Natural killer cell (primary cell): ENCODE results near the gene TFF3. TPM values are rescaled to one million over a fixed set of nuclear protein-coding genes. Genes with fewer than 3 reads are reported as not detected.

ENCODE experiments used
- ATAC-seq, 3 donors: fragments of 150-1000 bp in 2 of 3; fragments of 200-7000 bp in 1 of 3; cut with Tn5 transposase; 1 replicate in 1 of 3; 2 replicates in 2 of 3; pipeline ENCODE4 v1.10.0; 2021; ENCODE audit warnings: mild to moderate bottlenecking in 2 of 3, moderate library complexity in 2 of 3
- DNase-seq, 2 donors: peaks; one replicate each; pipeline versions ENCODE4 v3.0.0 to v3.0.0-alpha.2; 2013 to 2021; ENCODE audit warnings: mixed read lengths in 1 of 2
- H3K27ac ChIP-seq: one replicate; pipeline ENCODE4 v1.5.1; 2013; ENCODE audit warnings: mild to moderate bottlenecking, low read length
- H3K27me3 ChIP-seq: one replicate; pipeline ENCODE4 v1.6.1; 2013; ENCODE audit warnings: low read length; ENCODE audit not compliant: control insufficient read depth, insufficient read depth
- H3K36me3 ChIP-seq: one replicate; pipeline ENCODE4 v1.6.1; 2013; ENCODE audit warnings: low read length; ENCODE audit not compliant: control insufficient read depth, insufficient read depth
- H3K4me1 ChIP-seq: one replicate; pipeline ENCODE4 v1.6.1; 2013; ENCODE audit warnings: low read length; ENCODE audit not compliant: control insufficient read depth, insufficient read depth
- H3K4me3 ChIP-seq: one replicate; pipeline ENCODE4 v1.5.1; 2013; ENCODE audit warnings: low read length
- H3K9me3 ChIP-seq: one replicate; pipeline ENCODE4 v1.6.1; 2013; ENCODE audit warnings: low read length; ENCODE audit not compliant: control insufficient read depth, insufficient read depth
- H3K27ac Mint-ChIP-seq, 2 donors: one replicate each; pipeline ENCODE4 v1.8.0; 2022; ENCODE audit warnings: mild to moderate bottlenecking in 2 of 2, mixed read lengths in 2 of 2, moderate library complexity in 1 of 2
- H3K27me3 Mint-ChIP-seq, 2 donors: one replicate each; pipeline ENCODE4 v1.8.0; 2022; ENCODE audit warnings: low read depth in 2 of 2, mixed read lengths in 2 of 2
- H3K36me3 Mint-ChIP-seq: one replicate; pipeline ENCODE4 v1.8.0; 2022; ENCODE audit warnings: mixed read lengths
- H3K4me1 Mint-ChIP-seq, 2 donors: one replicate each; pipeline ENCODE4 v1.8.0; 2022; ENCODE audit warnings: mixed read lengths in 2 of 2
- H3K4me3 Mint-ChIP-seq: one replicate; pipeline ENCODE4 v1.8.0; 2022; ENCODE audit warnings: mild to moderate bottlenecking, moderate library complexity, mixed read lengths
- H3K9me3 Mint-ChIP-seq, 2 donors: one replicate each; pipeline ENCODE4 v1.8.0; 2022; ENCODE audit warnings: mixed read lengths in 2 of 2
- WGBS: methylation state at CpG from one replicate; pipeline ENCODE4 v1.1.7; 2013; ENCODE audit warnings: missing lambda C conversion rate; ENCODE audit not compliant: insufficient coverage; 5-methylcytosine and 5-hydroxymethylcytosine counted together
- intact Hi-C: fragments of 100-400 bp; cut with micrococcal nuclease; formaldehyde crosslinking; loops from one replicate; pipeline ENCODE4 v1.14.2; 2022
- total RNA-seq, 4 donors: library from RNA; stranded (reverse); fragments of 120-200 nt in 1 of 4; gene quantifications; one replicate each; pipeline versions ENCODE4 v1.2.3 to v1.2.4, GENCODE V29; 2013 to 2022
- TF ChIP-seq, protein P1 (sequence below): fragments of 200-600 bp; IDR thresholded peaks from one replicate; pipeline ENCODE4 v1.8.0; 2022; ENCODE audit warnings: antibody characterized with exemption

TFF3 gene
- total RNA-seq, 3 donors from 2014 or later (not counting 1 experiment from before 2014, with no cell fraction given) = not detected

GRCh38 chr21:42286416-42286815 is 28.8 kb downstream of the TFF3 start:
- H3K9me3 ChIP-seq = no peaks in the 10 kb centered on the region
- H3K27ac ChIP-seq = no peak overlapping the region
- peaks cover 39% of the 10 kb centered on the region for H3K36me3 ChIP-seq
- DNase-seq (no peak), ATAC-seq (no peak)
- H3K27me3 ChIP-seq = no peaks in the 10 kb centered on the region
- no peak overlapping the region for H3K27ac Mint-ChIP-seq
- H3K9me3 Mint-ChIP-seq = no peaks in the 10 kb centered on the region
- peaks cover 7 to 9% of the 10 kb centered on the region in 2 donors for H3K4me1 Mint-ChIP-seq
- no peak overlapping the region for H3K4me3 ChIP-seq
- intact Hi-C loops = no loop called here
- H3K4me1 ChIP-seq = no peaks in the 10 kb centered on the region
- 49% methylated on average over 12 of the region's 12 CpGs for WGBS
- H3K36me3 Mint-ChIP-seq = no peaks in the 10 kb centered on the region
- no peaks in the 10 kb centered on the region for H3K27me3 Mint-ChIP-seq
- H3K4me3 Mint-ChIP-seq = no peak overlapping the region
- TF ChIP-seq, protein P1, sequence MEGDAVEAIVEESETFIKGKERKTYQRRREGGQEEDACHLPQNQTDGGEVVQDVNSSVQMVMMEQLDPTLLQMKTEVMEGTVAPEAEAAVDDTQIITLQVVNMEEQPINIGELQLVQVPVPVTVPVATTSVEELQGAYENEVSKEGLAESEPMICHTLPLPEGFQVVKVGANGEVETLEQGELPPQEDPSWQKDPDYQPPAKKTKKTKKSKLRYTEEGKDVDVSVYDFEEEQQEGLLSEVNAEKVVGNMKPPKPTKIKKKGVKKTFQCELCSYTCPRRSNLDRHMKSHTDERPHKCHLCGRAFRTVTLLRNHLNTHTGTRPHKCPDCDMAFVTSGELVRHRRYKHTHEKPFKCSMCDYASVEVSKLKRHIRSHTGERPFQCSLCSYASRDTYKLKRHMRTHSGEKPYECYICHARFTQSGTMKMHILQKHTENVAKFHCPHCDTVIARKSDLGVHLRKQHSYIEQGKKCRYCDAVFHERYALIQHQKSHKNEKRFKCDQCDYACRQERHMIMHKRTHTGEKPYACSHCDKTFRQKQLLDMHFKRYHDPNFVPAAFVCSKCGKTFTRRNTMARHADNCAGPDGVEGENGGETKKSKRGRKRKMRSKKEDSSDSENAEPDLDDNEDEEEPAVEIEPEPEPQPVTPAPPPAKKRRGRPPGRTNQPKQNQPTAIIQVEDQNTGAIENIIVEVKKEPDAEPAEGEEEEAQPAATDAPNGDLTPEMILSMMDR = no peak

DNA sequence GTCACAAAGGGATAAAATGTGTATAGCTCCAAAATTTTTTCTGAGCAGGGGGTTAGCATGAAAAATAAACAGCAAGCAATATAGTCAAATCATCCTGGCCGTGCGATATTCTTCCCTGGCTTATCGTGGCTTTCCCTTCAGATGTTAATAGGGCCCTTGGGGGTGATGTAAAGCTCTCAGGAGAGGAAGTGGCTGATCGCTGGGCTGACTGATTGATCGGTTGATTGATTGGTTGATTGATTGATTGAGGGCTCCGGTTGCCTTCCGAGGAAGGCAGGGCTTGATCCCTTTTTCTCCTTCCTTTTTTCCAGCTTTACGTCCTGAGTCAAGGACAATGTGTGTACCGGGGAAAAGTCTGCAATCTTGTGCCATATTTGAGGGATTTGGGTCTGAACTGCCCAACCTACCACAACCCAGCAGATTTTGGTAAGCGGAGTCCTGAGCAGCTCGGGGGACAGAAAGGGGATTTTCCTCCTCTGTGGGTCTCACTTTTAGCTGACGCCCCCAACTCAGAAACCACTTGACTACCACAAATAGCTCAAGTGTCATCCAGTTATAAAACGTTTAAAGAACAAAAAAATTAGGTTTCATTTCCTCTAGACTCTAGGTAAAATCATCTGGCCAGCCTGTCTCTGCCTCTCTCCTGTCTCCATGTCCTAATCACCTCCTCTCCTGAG is 29.5 kb downstream of the TFF3 start:
- Histone ChIP-seq H3K4me3 (no peak overlapping the region), H3K27ac (no peak overlapping the region), H3K27me3 (no peaks in the 10 kb centered on the region), H3K9me3 (no peaks in the 10 kb centered on the region), H3K4me1 (no peaks in the 10 kb centered on the region), H3K36me3 (peaks cover 39% of the 10 kb centered on the region)
- TF ChIP-seq, protein P1 = no peak
- Mint-ChIP-seq H3K4me3 (no peak overlapping the region), H3K9me3 (no peaks in the 10 kb centered on the region), H3K27ac (no peak overlapping the region), H3K27me3 (no peaks in the 10 kb centered on the region), H3K36me3 (no peaks in the 10 kb centered on the region), H3K4me1 (peaks cover 7 to 9% of the 10 kb centered on the region in 2 donors)
- ATAC-seq (no peak), DNase-seq (no peak)
- WGBS = 59% methylated on average over 12 of the region's 13 CpGs
- intact Hi-C loops = no loop called here

- Mint-ChIP-seq H3K27ac (no peak overlapping the region), H3K9me3 (no peaks in the 10 kb centered on the region), H3K27me3 (no peaks in the 10 kb centered on the region), H3K36me3 (no peaks in the 10 kb centered on the region), H3K4me3 (no peak overlapping the region), H3K4me1 (peaks cover 7 to 9% of the 10 kb centered on the region in 2 donors)
- Histone ChIP-seq H3K27ac (no peak overlapping the region), H3K4me1 (no peaks in the 10 kb centered on the region), H3K36me3 (peaks cover 33% of the 10 kb centered on the region), H3K27me3 (no peaks in the 10 kb centered on the region), H3K9me3 (no peaks in the 10 kb centered on the region), H3K4me3 (no peak overlapping the region)
- WGBS = 94% methylated on average over 12 of the region's 12 CpGs
- DNase-seq (no peak), ATAC-seq (no peak)
- intact Hi-C loops = no loop called here
- TF ChIP-seq, protein P1 = no peak
Measured at GRCh38 chr21:42282715-42283114, 32.5 kb downstream of the TFF3 start.

DNA sequence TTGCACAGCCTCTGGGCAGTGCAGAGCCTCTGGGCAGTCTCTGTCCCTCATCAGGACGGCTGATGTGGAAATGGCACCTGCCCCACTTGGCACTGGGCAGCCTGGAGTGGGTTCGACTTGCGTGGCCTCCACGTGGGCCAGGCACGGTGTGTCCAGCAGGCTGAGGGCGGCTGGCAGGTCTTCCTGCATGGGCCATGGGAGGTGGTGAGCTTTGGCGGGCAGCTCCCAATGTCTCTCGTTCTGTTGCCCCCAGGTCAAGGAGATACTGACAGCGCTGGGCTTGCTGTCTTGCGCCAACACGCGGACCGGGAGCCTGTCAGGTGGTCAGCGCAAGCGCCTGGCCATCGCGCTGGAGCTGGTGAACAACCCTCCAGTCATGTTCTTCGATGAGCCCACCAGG is 33.2 kb downstream of the TFF3 start:
- DNase-seq (no peak), ATAC-seq (peak in 1 of 3 donors; percentile 34)
- H3K27ac Mint-ChIP-seq = no peak overlapping the region
- Histone ChIP-seq H3K4me3 (no peak overlapping the region), H3K27ac (no peak overlapping the region), H3K36me3 (peaks cover 32% of the 10 kb centered on the region), H3K4me1 (no peaks in the 10 kb centered on the region), H3K27me3 (no peaks in the 10 kb centered on the region), H3K9me3 (no peaks in the 10 kb centered on the region)
- H3K4me3 Mint-ChIP-seq = no peak overlapping the region
- TF ChIP-seq, protein P1 = no peak
- no peaks in the 10 kb centered on the region for H3K9me3 Mint-ChIP-seq
- no peaks in the 10 kb centered on the region for H3K36me3 Mint-ChIP-seq
- WGBS = 94% methylated on average over 18 of the region's 18 CpGs
- H3K27me3 Mint-ChIP-seq = no peaks in the 10 kb centered on the region
- intact Hi-C loops = no loop called here
- peaks cover 7 to 9% of the 10 kb centered on the region in 2 donors for H3K4me1 Mint-ChIP-seq
